ENCODE data around the gene GJD3.

GJD3 gene

GRCh38 chr17:40363111-40363827, 1.3 kb downstream of the GJD3 start:
- peaks cover 5% of the 10 kb centered on the region for H3K27me3 ChIP-seq (ENCODE audit: insufficient read depth, low read length)
- peak overlapping the region; percentile 53 for H3K4me3 ChIP-seq (ENCODE audit: low read length)

GRCh38 chr17:40362696-40363110, 1.8 kb downstream of the GJD3 start:
- H3K4me3 ChIP-seq (ENCODE audit: low read length): peak overlapping the region; percentile 53
- H3K9me3 ChIP-seq (ENCODE audit: low read length): no peaks in the 10 kb centered on the region
- H3K27me3 ChIP-seq (ENCODE audit: insufficient read depth, low read length): peaks cover 5% of the 10 kb centered on the region
- H2AFZ ChIP-seq (ENCODE audit: low read depth, low read length): peak overlapping the region; percentile 94
- H3K4me1 ChIP-seq (ENCODE audit: insufficient read depth, low read length): peaks cover 3% of the 10 kb centered on the region
- no peaks in the 10 kb centered on the region for H3K36me3 ChIP-seq (ENCODE audit: insufficient read depth, low read length)

More at GRCh38 chr17:40363111-40363827, 1.3 kb downstream of the GJD3 start:
- Histone ChIP-seq H3K36me3 (ENCODE audit: insufficient read depth, low read length) (no peaks in the 10 kb centered on the region), H3K4me1 (ENCODE audit: insufficient read depth, low read length) (peaks cover 3% of the 10 kb centered on the region), H2AFZ (ENCODE audit: low read depth, low read length) (peak overlapping the region; percentile 94), H3K9me3 (ENCODE audit: low read length) (no peaks in the 10 kb centered on the region)

DNA sequence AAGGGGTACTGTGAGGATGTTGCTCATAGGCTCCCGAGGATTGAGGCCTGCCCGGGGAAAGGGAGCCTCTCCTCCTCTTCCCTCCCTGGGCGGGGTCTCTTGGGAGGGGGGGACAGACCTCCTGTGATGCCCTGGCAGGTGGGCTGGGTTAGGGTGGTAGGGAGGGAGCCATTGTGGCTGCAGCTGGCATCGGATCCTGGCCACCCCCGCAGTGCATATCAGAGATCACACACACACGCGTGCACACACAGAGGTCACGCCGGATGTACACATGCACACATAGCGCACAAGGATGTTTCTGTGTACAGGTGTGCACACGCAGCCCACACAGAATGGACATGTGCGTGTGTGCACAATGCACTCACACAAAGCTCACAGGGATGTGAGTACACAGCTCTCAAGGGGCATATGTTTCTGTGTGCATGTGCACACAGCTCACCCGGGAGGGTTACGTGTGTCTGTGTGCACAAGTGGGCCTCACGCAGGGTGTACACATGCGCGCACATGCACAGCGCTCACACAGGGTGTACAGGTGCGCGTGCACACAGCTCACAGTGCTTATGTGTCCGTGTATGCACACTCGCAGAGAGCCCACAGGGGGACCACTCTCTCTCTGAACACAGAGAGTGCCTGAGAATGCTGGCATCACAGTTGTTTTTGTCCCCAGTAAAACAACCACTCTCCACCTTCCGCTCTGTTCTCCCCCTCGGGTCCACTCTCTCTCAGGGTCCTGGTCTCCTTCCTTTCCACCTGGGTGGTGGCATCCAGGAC, 2.4 kb downstream of the GJD3 start:
- H3K4me3 ChIP-seq (ENCODE audit: low read length): peak overlapping the region; percentile 53
- no peaks in the 10 kb centered on the region for H3K36me3 ChIP-seq (ENCODE audit: insufficient read depth, low read length)
- no peaks in the 10 kb centered on the region for H3K9me3 ChIP-seq (ENCODE audit: low read length)
- peaks cover 5% of the 10 kb centered on the region for H3K27me3 ChIP-seq (ENCODE audit: insufficient read depth, low read length)
- peaks cover 3% of the 10 kb centered on the region for H3K4me1 ChIP-seq (ENCODE audit: insufficient read depth, low read length)
- peak overlapping the region; percentile 94 for H2AFZ ChIP-seq (ENCODE audit: low read depth, low read length)

- H2AFZ ChIP-seq (ENCODE audit: low read depth, low read length): no peak overlapping the region
- no peaks in the 10 kb centered on the region for H3K9me3 ChIP-seq (ENCODE audit: low read length)
- H3K4me1 ChIP-seq (ENCODE audit: insufficient read depth, low read length): peaks cover 3% of the 10 kb centered on the region
- no peak overlapping the region for H3K4me3 ChIP-seq (ENCODE audit: low read length)
- no peaks in the 10 kb centered on the region for H3K36me3 ChIP-seq (ENCODE audit: insufficient read depth, low read length)
- peaks cover 5% of the 10 kb centered on the region for H3K27me3 ChIP-seq (ENCODE audit: insufficient read depth, low read length)
Observed at GRCh38 chr17:40361063-40361924, 3.2 kb downstream of the GJD3 start.

DNA sequence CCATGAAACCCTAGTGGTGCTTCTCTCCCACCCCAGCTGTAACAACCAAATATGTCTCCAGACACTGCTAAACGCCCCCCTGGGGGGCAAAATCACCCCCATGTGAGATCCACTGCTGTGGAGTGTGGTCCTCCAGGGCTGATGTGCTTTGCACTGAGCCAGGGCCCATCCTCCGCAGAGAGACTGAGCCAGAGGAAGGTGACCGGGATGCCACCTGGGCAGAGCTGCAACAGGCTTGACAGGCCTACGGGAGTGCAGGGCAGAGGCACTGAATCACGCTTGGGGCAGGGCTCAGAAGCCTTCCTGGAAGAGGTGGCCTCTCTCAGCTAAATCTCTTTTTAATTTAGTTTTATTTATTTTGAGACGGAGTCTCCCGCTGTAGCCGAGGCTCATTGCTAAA, 4.4 kb downstream of the GJD3 start:
- H3K27me3 ChIP-seq (ENCODE audit: insufficient read depth, low read length): peaks cover 5% of the 10 kb centered on the region
- no peaks in the 10 kb centered on the region for H3K9me3 ChIP-seq (ENCODE audit: low read length)
- no peaks in the 10 kb centered on the region for H3K36me3 ChIP-seq (ENCODE audit: insufficient read depth, low read length)
- no peak overlapping the region for H2AFZ ChIP-seq (ENCODE audit: low read depth, low read length)
- no peak overlapping the region for H3K4me3 ChIP-seq (ENCODE audit: low read length)
- H3K4me1 ChIP-seq (ENCODE audit: insufficient read depth, low read length): peaks cover 3% of the 10 kb centered on the region

GRCh38 chr17:40358323-40359038, 6.1 kb downstream of the GJD3 start:
- no peak overlapping the region for H2AFZ ChIP-seq (ENCODE audit: low read depth, low read length)
- H3K4me1 ChIP-seq (ENCODE audit: insufficient read depth, low read length): peaks cover 3% of the 10 kb centered on the region
- H3K4me3 ChIP-seq (ENCODE audit: low read length): peak overlapping the region; percentile 11
- peaks cover 5% of the 10 kb centered on the region for H3K27me3 ChIP-seq (ENCODE audit: insufficient read depth, low read length)
- no peaks in the 10 kb centered on the region for H3K9me3 ChIP-seq (ENCODE audit: low read length)
- H3K36me3 ChIP-seq (ENCODE audit: insufficient read depth, low read length): no peaks in the 10 kb centered on the region

DNA sequence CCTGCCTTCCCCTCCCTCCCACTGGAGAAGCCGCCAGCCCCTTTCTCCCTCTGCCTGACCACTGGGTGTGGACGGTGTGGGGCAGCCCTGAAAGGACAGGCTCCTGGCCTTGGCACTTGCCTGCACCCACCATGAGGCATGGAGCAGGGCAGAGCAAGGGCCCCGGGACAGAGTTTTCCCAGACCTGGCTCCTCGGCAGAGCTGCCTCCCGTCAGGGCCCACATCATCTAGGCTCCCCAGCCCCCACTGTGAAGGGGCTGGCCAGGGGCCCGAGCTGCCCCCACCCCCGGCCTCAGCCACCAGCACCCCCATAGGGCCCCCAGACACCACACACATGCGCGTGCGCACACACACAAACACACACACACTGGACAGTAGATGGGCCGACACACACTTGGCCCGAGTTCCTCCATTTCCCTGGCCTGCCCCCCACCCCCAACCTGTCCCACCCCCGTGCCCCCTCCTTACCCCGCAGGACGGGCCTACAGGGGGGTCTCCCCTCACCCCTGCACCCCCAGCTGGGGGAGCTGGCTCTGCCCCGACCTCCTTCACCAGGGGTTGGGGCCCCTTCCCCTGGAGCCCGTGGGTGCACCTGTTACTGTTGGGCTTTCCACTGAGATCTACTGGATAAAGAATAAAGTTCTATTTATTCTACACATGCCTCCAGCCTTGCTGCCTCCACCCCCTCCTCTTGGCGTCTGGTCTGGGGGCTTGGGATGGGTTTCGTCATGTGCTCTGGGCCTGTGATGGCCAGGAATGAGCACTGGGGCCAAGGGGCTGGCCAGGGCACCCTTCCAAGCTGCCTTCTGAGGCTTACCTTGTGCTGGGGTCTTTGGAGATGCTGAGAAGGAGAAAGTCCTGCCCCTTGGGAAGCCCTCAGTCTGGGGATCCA, 7.3 kb downstream of the GJD3 start:
- Histone ChIP-seq H3K36me3 (ENCODE audit: insufficient read depth, low read length) (peaks cover 4% of the 10 kb centered on the region), H3K4me3 (ENCODE audit: low read length) (no peak overlapping the region), H2AFZ (ENCODE audit: low read depth, low read length) (no peak overlapping the region), H3K9me3 (ENCODE audit: low read length) (no peaks in the 10 kb centered on the region), H3K4me1 (ENCODE audit: insufficient read depth, low read length) (peaks cover 6% of the 10 kb centered on the region), H3K27me3 (ENCODE audit: insufficient read depth, low read length) (peaks cover 5% of the 10 kb centered on the region)

DNA sequence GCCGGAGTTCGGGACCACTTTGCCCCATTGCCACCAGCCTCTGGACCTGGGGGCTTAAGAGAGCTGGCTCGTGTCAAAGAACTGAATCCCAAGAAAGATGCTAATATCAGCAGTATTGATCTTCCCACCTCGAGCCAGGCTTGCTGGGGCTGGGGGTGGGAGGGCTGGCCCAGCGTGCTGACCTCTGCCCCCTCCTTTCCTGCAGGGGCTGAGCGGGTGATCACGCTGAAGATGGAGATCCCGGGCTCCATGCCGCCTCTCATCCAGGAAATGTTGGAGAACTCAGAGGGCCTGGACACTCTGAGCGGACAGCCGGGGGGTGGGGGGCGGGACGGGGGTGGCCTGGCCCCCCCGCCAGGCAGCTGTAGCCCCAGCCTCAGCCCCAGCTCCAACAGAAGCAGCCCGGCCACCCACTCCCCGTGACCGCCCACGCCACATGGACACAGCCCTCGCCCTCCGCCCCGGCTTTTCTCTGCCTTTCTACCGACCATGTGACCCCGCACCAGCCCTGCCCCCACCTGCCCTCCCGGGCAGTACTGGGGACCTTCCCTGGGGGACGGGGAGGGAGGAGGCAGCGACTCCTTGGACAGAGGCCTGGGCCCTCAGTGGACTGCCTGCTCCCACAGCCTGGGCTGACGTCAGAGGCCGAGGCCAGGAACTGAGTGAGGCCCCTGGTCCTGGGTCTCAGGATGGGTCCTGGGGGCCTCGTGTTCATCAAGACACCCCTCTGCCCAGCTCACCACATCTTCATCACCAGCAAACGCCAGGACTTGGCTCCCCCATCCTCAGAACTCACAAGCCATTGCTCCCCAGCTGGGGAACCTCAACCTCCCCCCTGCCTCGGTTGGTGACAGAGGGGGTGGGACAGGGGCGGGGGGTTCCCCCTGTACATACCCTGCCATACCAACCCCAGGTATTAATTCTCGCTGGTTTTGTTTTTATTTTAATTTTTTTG, 8.5 kb downstream of the GJD3 start:
- Histone ChIP-seq H3K36me3 (ENCODE audit: insufficient read depth, low read length) (peaks cover 7% of the 10 kb centered on the region), H2AFZ (ENCODE audit: low read depth, low read length) (no peak overlapping the region), H3K27me3 (ENCODE audit: insufficient read depth, low read length) (peaks cover 5% of the 10 kb centered on the region), H3K4me1 (ENCODE audit: insufficient read depth, low read length) (peaks cover 14% of the 10 kb centered on the region), H3K9me3 (ENCODE audit: low read length) (no peaks in the 10 kb centered on the region), H3K4me3 (ENCODE audit: low read length) (no peak overlapping the region)

DNA sequence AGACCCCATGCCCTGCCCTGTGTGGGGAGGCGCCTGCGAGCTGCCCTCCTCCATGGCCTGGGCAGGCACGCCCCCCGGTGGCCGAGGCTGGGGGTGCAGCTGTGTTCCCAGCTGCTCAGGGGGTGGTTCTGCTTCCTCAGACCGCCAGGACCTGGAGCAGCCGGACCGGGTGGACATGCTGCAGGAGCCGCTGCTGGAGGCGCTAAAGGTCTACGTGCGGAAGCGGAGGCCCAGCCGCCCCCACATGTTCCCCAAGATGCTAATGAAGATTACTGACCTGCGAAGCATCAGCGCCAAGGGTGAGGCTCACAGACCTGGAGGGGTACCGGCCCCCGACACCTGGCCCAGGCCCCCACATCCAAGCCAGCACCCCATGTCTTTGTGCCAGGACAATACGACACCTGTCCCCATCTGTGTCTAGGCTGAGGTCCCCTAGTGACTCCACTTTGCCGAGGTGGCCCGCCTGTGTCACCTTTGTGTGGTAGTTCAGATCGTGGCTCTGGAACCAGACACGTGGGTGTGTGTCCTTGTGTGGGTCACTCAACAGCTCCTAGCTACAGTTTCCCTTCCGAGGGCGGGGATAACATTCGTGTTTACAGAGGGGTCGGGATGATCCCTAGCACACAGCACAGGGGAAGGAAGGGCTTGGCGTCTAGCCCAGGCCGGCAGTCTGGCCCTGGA, 9.3 kb downstream of the GJD3 start:
- Histone ChIP-seq H3K36me3 (ENCODE audit: insufficient read depth, low read length) (peaks cover 7% of the 10 kb centered on the region), H3K27me3 (ENCODE audit: insufficient read depth, low read length) (no peaks in the 10 kb centered on the region), H2AFZ (ENCODE audit: low read depth, low read length) (no peak overlapping the region), H3K4me1 (ENCODE audit: insufficient read depth, low read length) (peaks cover 22% of the 10 kb centered on the region), H3K9me3 (ENCODE audit: low read length) (no peaks in the 10 kb centered on the region), H3K4me3 (ENCODE audit: low read length) (no peak overlapping the region)

DNA sequence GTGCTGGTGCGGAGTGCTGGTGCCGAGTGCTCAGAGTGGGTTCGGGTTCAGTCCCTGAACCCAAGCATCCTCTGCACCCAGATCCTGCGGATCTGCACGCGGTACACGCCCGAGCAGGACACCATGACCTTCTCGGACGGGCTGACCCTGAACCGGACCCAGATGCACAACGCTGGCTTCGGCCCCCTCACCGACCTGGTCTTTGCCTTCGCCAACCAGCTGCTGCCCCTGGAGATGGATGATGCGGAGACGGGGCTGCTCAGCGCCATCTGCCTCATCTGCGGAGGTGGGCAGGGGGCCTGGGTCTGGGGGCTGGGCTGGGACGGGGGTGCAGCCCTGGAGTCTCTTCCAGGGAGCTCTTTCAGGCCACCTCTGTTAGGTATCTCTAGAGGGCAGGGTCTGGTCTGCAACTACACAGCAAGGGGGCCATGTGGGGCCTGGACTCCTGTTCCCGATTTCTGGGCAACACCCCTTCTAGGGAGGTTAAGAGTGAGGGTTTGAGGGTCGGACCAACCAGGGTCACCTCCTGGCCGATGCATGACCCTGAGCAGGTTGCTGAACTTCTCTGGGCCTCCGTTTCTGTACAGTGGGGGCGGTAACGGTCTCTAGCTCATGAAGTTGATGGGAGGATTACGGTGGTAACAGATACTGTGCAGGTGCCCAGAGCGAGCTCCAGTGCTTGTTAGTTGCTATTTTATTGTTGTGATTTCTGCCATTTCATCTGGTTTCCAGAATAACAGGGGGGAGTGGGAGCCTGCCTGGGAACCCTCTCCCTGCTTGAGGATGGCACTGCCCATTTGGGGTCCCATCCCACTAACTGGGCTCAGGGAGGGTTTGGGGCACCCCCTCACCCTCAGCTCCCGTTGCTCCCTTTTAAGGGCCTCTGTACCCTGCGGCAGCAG, 10.1 kb downstream of the GJD3 start:
- Histone ChIP-seq H3K27me3 (ENCODE audit: insufficient read depth, low read length) (no peaks in the 10 kb centered on the region), H2AFZ (ENCODE audit: low read depth, low read length) (no peak overlapping the region), H3K4me1 (ENCODE audit: insufficient read depth, low read length) (peaks cover 30% of the 10 kb centered on the region), H3K9me3 (ENCODE audit: low read length) (no peaks in the 10 kb centered on the region), H3K4me3 (ENCODE audit: low read length) (no peak overlapping the region), H3K36me3 (ENCODE audit: insufficient read depth, low read length) (peaks cover 7% of the 10 kb centered on the region)
